SK-N-SH (cell line): ENCODE results near the gene CAMK2B. TPM values are rescaled to one million over a fixed set of nuclear protein-coding genes. Genes with fewer than 3 reads are reported as not detected.

Experiments
- CTCF ChIA-PET: fragments of 300-600, 350-600 bp; formaldehyde crosslinking; extraction: SDS; loops from one replicate; lab custom pipeline; 2021; lab: Yijun Ruan, JAX
- POLR2A ChIA-PET: fragments of 350-600 bp; sonication (Branson Sonifier 250); formaldehyde crosslinking; extraction: SDS; loops from one replicate; lab custom pipeline; 2020; ENCODE audit warnings: antibody characterized with exemption, inconsistent platforms; lab: Yijun Ruan, JAX
- DNase-seq: peaks from one replicate; pipeline ENCODE4 v3.0.0; 2012
- H2AFZ ChIP-seq: fragments of 200-600 bp; sonication (generic); 2 replicates; pipeline ENCODE4 v1.8.1; 2016; ENCODE audit warnings: antibody characterized with exemption, mild to moderate bottlenecking, low read depth
- H3F3A ChIP-seq: fragments of 200-600 bp; sonication (generic); replicated peaks from 2 replicates; pipeline ENCODE3; 2016; ENCODE audit warnings: antibody characterized with exemption, mild to moderate bottlenecking; ENCODE audit not compliant: insufficient read depth
- H3K27ac ChIP-seq, 2 experiments: fragments of 200-500 bp in 1 of 2; fragments of 200-600 bp in 1 of 2; sonication (Bioruptor generic) in 1 of 2; sonication (generic), shearing (Covaris generic) in 1 of 2; 2 replicates each; pipeline versions ENCODE4 v1.5.1 to v1.6.1; 2014 to 2016; ENCODE audit warnings: low read depth in 2 of 2, inconsistent platforms in 1 of 2, low read length in 1 of 2, mild to moderate bottlenecking in 1 of 2, mixed read lengths in 1 of 2
- H3K27me3 ChIP-seq: fragments of 200-600 bp; sonication (generic), shearing (Covaris generic); 2 replicates; pipeline ENCODE4 v1.6.1; 2016; ENCODE audit warnings: mixed run types; ENCODE audit not compliant: insufficient read depth
- H3K36me3 ChIP-seq, 2 experiments: fragments of 200-500 bp in 1 of 2; fragments of 200-600 bp in 1 of 2; sonication (Bioruptor generic) in 1 of 2; sonication (generic) in 1 of 2; replicated peaks in 1 of 2; 2 replicates each; pipeline versions ENCODE3 to v1.5.1; 2014 to 2016; ENCODE audit warnings: low read length in 1 of 2, mild to moderate bottlenecking in 1 of 2; ENCODE audit not compliant: insufficient read depth in 2 of 2, control insufficient read depth in 1 of 2
- H3K4me1 ChIP-seq, 2 experiments: fragments of 200-500 bp in 1 of 2; fragments of 200-600 bp in 1 of 2; sonication (Bioruptor generic) in 1 of 2; sonication (generic), shearing (Covaris generic) in 1 of 2; 2 replicates each; pipeline versions ENCODE4 v1.5.1 to v1.6.1; 2014 to 2016; ENCODE audit warnings: low read depth in 1 of 2, low read length in 1 of 2, mixed run types in 1 of 2; ENCODE audit not compliant: insufficient read depth in 2 of 2, control insufficient read depth in 1 of 2
- H3K4me2 ChIP-seq: fragments of 200-600 bp; sonication (generic), shearing (Covaris generic); 2 replicates; pipeline ENCODE4 v1.6.1; 2017; ENCODE audit warnings: mixed run types
- H3K4me3 ChIP-seq, 2 experiments: fragments of 200-500 bp in 1 of 2; fragments of 200-600 bp in 1 of 2; sonication (Bioruptor generic) in 1 of 2; sonication (generic), shearing (Covaris generic) in 1 of 2; 2 replicates each; pipeline versions ENCODE4 v1.5.1 to v1.8.1; 2014 to 2016; ENCODE audit warnings: low read depth in 2 of 2, inconsistent platforms in 1 of 2, low read length in 1 of 2, mild to moderate bottlenecking in 1 of 2, mixed read lengths in 1 of 2, moderate library complexity in 1 of 2
- H3K79me2 ChIP-seq: fragments of 200-600 bp; sonication (generic); 2 replicates; pipeline ENCODE4 v1.8.1; 2017; ENCODE audit warnings: mild to moderate bottlenecking; ENCODE audit not compliant: insufficient read depth
- H3K9ac ChIP-seq: fragments of 200-600 bp; sonication (generic); 2 replicates; pipeline ENCODE4 v1.6.1; 2017; ENCODE audit warnings: mixed run types
- H3K9me2 ChIP-seq: fragments of 200-600 bp; sonication (generic); 2 replicates; pipeline ENCODE4 v1.6.1; 2017; ENCODE audit warnings: mixed run types
- H3K9me3 ChIP-seq: fragments of 200-600 bp; sonication (generic); 2 replicates; pipeline ENCODE4 v1.6.1; 2017; ENCODE audit warnings: mixed run types, mild to moderate bottlenecking, moderate library complexity
- H4K20me1 ChIP-seq: fragments of 200-600 bp; sonication (generic); 2 replicates; pipeline ENCODE4 v1.6.1; 2017; ENCODE audit warnings: mild to moderate bottlenecking, mixed run types; ENCODE audit not compliant: insufficient read depth
- EP300 ChIP-seq, 2 experiments: IDR thresholded peaks; 2 replicates each; pipeline versions ENCODE4 v1.4.0 to v1.6.1; 2012; ENCODE audit warnings: borderline replicate concordance in 1 of 2, low read depth in 1 of 2, low read length in 1 of 2
- FOXJ3 ChIP-seq: sonication (generic); formaldehyde crosslinking; IDR thresholded peaks from 2 replicates; pipeline ENCODE4 v1.5.1; 2020; ENCODE audit warnings: mild to moderate bottlenecking, missing genetic modification reagents
- GABPA ChIP-seq: IDR thresholded peaks from 2 replicates; pipeline ENCODE4 v1.4.0; 2012; ENCODE audit warnings: low read depth, mild to moderate bottlenecking
- MEF2A ChIP-seq: IDR thresholded peaks from 2 replicates; pipeline ENCODE4 v1.4.0; 2012; ENCODE audit warnings: low read depth, borderline replicate concordance
- MXI1 ChIP-seq: IDR thresholded peaks from 2 replicates; pipeline ENCODE4 v1.6.1; 2012; ENCODE audit warnings: mild to moderate bottlenecking, low read depth, low read length, improper control_type of control experiment
- POLR2AphosphoS5 ChIP-seq: IDR thresholded peaks from 2 replicates; pipeline ENCODE4 v1.6.1; 2012; ENCODE audit warnings: low read depth, low read length
- RAD21 ChIP-seq: IDR thresholded peaks from 2 replicates; pipeline ENCODE4 v1.6.1; 2012; ENCODE audit warnings: mild to moderate bottlenecking, low read length
- RFX5 ChIP-seq: IDR thresholded peaks from 2 replicates; pipeline ENCODE4 v1.6.1; 2012; ENCODE audit warnings: mild to moderate bottlenecking, improper control_type of control experiment, low read length
- RXRA ChIP-seq: IDR thresholded peaks from 2 replicates; pipeline ENCODE4 v1.4.0; 2012; ENCODE audit warnings: low read depth, mild to moderate bottlenecking, borderline replicate concordance
- SMC3 ChIP-seq: IDR thresholded peaks from 2 replicates; pipeline ENCODE4 v1.6.1; 2012; ENCODE audit warnings: low read depth, low read length, improper control_type of control experiment
- TAF1 ChIP-seq: IDR thresholded peaks from 2 replicates; pipeline ENCODE4 v1.6.1; 2012; ENCODE audit warnings: low read depth, mild to moderate bottlenecking, low read length, moderate library complexity, borderline replicate concordance
- YY1 ChIP-seq: IDR thresholded peaks from 2 replicates; pipeline ENCODE4 v1.4.0; 2012; ENCODE audit warnings: low read depth, mild to moderate bottlenecking
- WGBS: methylation state at CpG from one replicate; pipeline ENCODE4 v1.1.6; 2017; ENCODE audit warnings: low lambda C conversion rate; 5-methylcytosine and 5-hydroxymethylcytosine counted together
- polyA plus RNA-seq, 3 experiments: library from polyadenylated mRNA; depleted of rRNA; stranded (reverse); fragments of >200 nt; gene quantifications; 2 replicates each; pipeline ENCODE4 v1.2.3, GENCODE V29; 2012
- TF ChIP-seq, protein P1 (sequence below): IDR thresholded peaks from 2 replicates; pipeline ENCODE4 v1.6.1; 2012; ENCODE audit warnings: mild to moderate bottlenecking, low read depth, low read length, moderate library complexity
- TF ChIP-seq, protein P2 (sequence below): fragments of 200-600 bp; sonication (generic); IDR thresholded peaks from 2 replicates; pipeline ENCODE4 v1.6.1; 2017; ENCODE audit warnings: antibody characterized with exemption, mild to moderate bottlenecking, moderate library complexity

The CAMK2B gene
- polyA plus RNA-seq, 1 of the 3 experiments (the other 2 are of a cell fraction), result 0.20 TPM

DNA sequence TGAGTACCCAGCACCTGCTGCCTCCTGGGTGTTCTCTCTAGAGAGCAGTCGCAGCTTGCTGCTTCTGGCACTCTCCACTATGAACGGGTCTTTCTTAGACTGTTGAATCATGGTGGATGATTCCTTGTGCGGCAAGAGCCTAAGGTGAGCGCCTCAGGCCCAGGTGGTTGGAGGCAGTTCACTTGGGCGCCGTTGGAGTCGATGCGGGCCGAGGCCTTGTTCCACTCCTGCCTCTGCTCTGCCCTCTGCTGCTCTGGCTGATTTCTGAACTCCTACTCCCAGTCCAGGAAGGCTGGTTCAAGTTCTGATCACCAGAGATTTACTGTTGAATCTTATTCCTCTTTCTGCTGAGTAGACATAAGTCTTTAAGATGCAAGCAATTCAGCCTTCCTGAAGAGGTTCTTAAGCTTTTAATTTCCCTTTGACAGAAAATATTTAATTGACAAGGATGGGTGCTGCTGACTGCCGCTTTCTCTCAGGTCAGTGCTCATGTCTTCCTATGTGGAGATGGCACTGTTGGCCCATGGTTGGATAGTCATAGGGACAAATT is 114.2 kb downstream of the CAMK2B start:
- no peak overlapping the region for H2AFZ ChIP-seq
- no peak overlapping the region for H3K4me2 ChIP-seq
- no peak for DNase-seq
- no peak overlapping the region for H3K27ac ChIP-seq
- WGBS, result 94% methylated on average over 10 of the region's 10 CpGs
- no peaks in the 10 kb centered on the region for H3K9me3 ChIP-seq
- POLR2A ChIA-PET, result no interaction called here
- H3K36me3 ChIP-seq, result peaks cover 57 to 78% of the 10 kb centered on the region in 2 experiments
- no peaks in the 10 kb centered on the region for H3K27me3 ChIP-seq
- peaks cover 15% of the 10 kb centered on the region for H3K79me2 ChIP-seq
- peaks cover 10% of the 10 kb centered on the region for H3F3A ChIP-seq
- no peaks in the 10 kb centered on the region for H3K9me2 ChIP-seq
- H3K4me3 ChIP-seq, result no peak overlapping the region
- no peak for TF ChIP-seq TAF1
- 0 out of 2 replicates have a peak, but pooled peaks have one; percentile 3 for TF ChIP-seq POLR2AphosphoS5
- peaks cover 14% of the 10 kb centered on the region; the same call in 1 of the 2 replicates for H4K20me1 ChIP-seq
- H3K9ac ChIP-seq, result no peak overlapping the region
- CTCF ChIA-PET, result interaction anchor here (1.3 to 2.0 kb wide), 3 partner anchors 10 to 30 kb away, joined by 3 to 11 read pairs (median 10); partner anchors contain the start of gene YKT6
- H3K4me1 ChIP-seq, result peaks cover 0 to 9% of the 10 kb centered on the region in 2 experiments; a peak in 1 of 4 replicates

DNA sequence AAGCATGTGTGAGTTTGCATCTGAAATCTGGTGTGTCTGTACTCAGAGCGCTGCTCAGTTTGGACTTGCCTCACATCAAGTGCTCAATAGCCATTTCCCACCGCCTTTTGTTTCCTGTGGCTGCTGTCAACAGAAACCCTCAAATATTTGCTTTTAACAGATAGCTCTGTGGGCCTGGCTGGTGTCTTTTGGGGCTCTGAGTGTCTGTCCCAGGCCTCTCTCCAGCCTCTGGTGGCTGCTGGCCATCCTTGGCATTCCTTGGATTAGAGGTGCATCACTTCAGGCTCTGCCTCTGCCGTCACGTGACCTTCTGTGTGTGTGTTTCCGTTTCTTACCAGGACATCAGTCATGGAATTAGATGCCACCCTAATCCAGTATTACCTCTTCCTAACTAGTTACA is 115.3 kb downstream of the CAMK2B start:
- peaks cover 10% of the 10 kb centered on the region for H3F3A ChIP-seq
- TF ChIP-seq YY1, result no peak
- TF ChIP-seq SMC3, result no peak
- TF ChIP-seq FOXJ3 (CRISPR knock-in tag), result no peak
- H3K79me2 ChIP-seq, result peaks cover 26% of the 10 kb centered on the region
- no peaks in the 10 kb centered on the region for H3K9me3 ChIP-seq
- no peak overlapping the region for H3K4me2 ChIP-seq
- peaks cover 20% of the 10 kb centered on the region for H4K20me1 ChIP-seq
- DNase-seq, result no peak
- peaks cover 66 to 89% of the 10 kb centered on the region in 2 experiments for H3K36me3 ChIP-seq
- no peak overlapping the region for H2AFZ ChIP-seq
- no peak overlapping the region for H3K9ac ChIP-seq
- POLR2A ChIA-PET, result interaction anchor here (0.6 kb wide), 1 partner anchor 32 kb away, joined by 3 read pairs; no protein-coding TSS in a partner anchor
- no peaks in the 10 kb centered on the region for H3K27me3 ChIP-seq
- no peaks in the 10 kb centered on the region; a peak in 1 of 4 replicates for H3K4me1 ChIP-seq
- H3K4me3 ChIP-seq, result no peak overlapping the region
- H3K27ac ChIP-seq, result no peak overlapping the region
- 94% methylated on average over 5 of the region's 5 CpGs for WGBS
- CTCF ChIA-PET, result interaction anchor here (1.0 to 1.8 kb wide), 3 partner anchors 9 to 268 kb away, joined by 3 to 10 read pairs (median 3); partner anchors contain the start of gene YKT6
- no peaks in the 10 kb centered on the region for H3K9me2 ChIP-seq

DNA sequence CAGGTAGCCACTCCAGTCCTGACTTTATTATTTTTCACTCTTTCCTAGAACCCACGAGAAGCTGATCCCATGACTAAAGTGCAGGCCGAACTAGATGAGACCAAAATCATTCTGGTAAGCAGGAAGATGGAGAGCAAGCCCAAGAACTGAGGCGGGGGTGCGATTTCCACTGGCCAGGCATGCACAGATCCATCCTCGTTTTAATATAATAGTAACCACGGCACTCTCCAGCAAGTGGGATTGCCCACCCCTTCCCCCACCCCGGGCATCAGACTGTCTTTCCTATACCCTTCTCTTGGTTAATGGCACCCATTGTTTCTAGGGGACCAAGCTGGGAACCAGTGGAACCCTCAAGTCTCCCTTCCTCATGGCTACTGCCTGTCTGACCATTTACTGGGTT is 117.3 kb downstream of the CAMK2B start:
- Histone ChIP-seq H3K9me3 (no peaks in the 10 kb centered on the region), H3K79me2 (peaks cover 46% of the 10 kb centered on the region), H4K20me1 (peaks cover 41% of the 10 kb centered on the region), H3K4me3 (no peak overlapping the region), H3K27ac (no peak overlapping the region), H3K9ac (no peak overlapping the region), H3K4me2 (no peak overlapping the region), H2AFZ (no peak overlapping the region), H3K4me1 (peaks cover 0 to 5% of the 10 kb centered on the region in 2 experiments; a peak in 1 of 4 replicates), H3K36me3 (peaks cover 86 to 94% of the 10 kb centered on the region in 2 experiments), H3F3A (peaks cover 8% of the 10 kb centered on the region), H3K9me2 (no peaks in the 10 kb centered on the region), H3K27me3 (no peaks in the 10 kb centered on the region)
- no peak for DNase-seq
- WGBS, result 87% methylated on average over 7 of the region's 7 CpGs
- TF ChIP-seq TAF1, result no peak
- TF ChIP-seq, protein P1, sequence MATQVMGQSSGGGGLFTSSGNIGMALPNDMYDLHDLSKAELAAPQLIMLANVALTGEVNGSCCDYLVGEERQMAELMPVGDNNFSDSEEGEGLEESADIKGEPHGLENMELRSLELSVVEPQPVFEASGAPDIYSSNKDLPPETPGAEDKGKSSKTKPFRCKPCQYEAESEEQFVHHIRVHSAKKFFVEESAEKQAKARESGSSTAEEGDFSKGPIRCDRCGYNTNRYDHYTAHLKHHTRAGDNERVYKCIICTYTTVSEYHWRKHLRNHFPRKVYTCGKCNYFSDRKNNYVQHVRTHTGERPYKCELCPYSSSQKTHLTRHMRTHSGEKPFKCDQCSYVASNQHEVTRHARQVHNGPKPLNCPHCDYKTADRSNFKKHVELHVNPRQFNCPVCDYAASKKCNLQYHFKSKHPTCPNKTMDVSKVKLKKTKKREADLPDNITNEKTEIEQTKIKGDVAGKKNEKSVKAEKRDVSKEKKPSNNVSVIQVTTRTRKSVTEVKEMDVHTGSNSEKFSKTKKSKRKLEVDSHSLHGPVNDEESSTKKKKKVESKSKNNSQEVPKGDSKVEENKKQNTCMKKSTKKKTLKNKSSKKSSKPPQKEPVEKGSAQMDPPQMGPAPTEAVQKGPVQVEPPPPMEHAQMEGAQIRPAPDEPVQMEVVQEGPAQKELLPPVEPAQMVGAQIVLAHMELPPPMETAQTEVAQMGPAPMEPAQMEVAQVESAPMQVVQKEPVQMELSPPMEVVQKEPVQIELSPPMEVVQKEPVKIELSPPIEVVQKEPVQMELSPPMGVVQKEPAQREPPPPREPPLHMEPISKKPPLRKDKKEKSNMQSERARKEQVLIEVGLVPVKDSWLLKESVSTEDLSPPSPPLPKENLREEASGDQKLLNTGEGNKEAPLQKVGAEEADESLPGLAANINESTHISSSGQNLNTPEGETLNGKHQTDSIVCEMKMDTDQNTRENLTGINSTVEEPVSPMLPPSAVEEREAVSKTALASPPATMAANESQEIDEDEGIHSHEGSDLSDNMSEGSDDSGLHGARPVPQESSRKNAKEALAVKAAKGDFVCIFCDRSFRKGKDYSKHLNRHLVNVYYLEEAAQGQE, result no peak
- no peak for TF ChIP-seq GABPA
- TF ChIP-seq RFX5, result no peak
- TF ChIP-seq EP300 (IDR thresholded peaks at IDR 0.05; ENCODE audit: borderline replicate concordance in 1 of 2, low read depth in 1 of 2, low read length in 1 of 2), result no peak
- TF ChIP-seq RXRA, result no peak
- TF ChIP-seq FOXJ3 (CRISPR knock-in tag), result no peak
- no peak for TF ChIP-seq MXI1
- TF ChIP-seq, protein P2, sequence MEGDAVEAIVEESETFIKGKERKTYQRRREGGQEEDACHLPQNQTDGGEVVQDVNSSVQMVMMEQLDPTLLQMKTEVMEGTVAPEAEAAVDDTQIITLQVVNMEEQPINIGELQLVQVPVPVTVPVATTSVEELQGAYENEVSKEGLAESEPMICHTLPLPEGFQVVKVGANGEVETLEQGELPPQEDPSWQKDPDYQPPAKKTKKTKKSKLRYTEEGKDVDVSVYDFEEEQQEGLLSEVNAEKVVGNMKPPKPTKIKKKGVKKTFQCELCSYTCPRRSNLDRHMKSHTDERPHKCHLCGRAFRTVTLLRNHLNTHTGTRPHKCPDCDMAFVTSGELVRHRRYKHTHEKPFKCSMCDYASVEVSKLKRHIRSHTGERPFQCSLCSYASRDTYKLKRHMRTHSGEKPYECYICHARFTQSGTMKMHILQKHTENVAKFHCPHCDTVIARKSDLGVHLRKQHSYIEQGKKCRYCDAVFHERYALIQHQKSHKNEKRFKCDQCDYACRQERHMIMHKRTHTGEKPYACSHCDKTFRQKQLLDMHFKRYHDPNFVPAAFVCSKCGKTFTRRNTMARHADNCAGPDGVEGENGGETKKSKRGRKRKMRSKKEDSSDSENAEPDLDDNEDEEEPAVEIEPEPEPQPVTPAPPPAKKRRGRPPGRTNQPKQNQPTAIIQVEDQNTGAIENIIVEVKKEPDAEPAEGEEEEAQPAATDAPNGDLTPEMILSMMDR, result no peak
- TF ChIP-seq MEF2A, result no peak
- TF ChIP-seq RAD21, result no peak
- CTCF ChIA-PET, result interaction anchor here (1.0 to 2.6 kb wide), 3 partner anchors 12 to 358 kb away, joined by 4 to 11 read pairs (median 5); no protein-coding TSS in a partner anchor
- POLR2A ChIA-PET, result no interaction called here
